Measurements from ENCODE around the gene ADAMTSL5. TPM values are rescaled to one million over a fixed set of nuclear protein-coding genes. Genes with fewer than 3 reads are reported as not detected.

ADAMTSL5 gene
- total RNA-seq, 2 experiments from 2014 or later, result 0.34 TPM; not detected in 1

DNA sequence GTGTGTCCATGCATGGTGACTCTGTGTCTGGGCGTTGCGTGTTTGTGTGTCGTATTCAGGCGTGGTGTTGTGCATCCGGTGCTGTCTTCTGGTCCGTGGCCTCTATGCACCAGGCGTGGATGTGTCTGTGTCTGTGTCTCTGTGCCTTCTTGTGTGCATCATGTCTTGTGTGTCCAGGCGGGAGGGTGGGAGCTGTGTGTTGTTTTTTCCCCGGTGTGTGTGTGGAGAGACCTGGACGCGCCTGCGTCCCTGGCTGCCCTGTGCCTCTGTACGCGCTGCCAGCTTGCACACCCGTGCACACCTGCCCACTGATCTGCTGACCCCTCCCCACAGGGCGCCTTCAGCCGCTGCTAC, 12.1 kb upstream of the ADAMTSL5 start:
- intact Hi-C loops (cut with micrococcal nuclease; ENCODE audit: unreplicated experiment), result no loop called here
- TF ChIP-seq CTCF (conservative IDR thresholded peaks at IDR 0.05; ENCODE audit: low read length), result no peak
- TF ChIP-seq EZH2phosphoT487 (IDR thresholded peaks at IDR 0.05; ENCODE audit: borderline replicate concordance, low read depth, low read length), result no peak

GRCh38 chr19:1524287-1524971, 11.6 kb upstream of the ADAMTSL5 start:
- intact Hi-C loops (cut with micrococcal nuclease; ENCODE audit: unreplicated experiment), result no loop called here
- no peaks in the 10 kb centered on the region for H3K4me1 ChIP-seq (ENCODE audit: insufficient read depth, low read length, poor library complexity, severe bottlenecking)
- DNase-seq (ENCODE audit: low spot score), result no peak
- H3K9me2 ChIP-seq (ENCODE audit: insufficient read depth, low read length), result no peaks in the 10 kb centered on the region
- no peak overlapping the region for H3K4me3 ChIP-seq (ENCODE audit: low read depth, low read length, poor library complexity, severe bottlenecking)
- ChIA-PET POLR2A (no interaction called here), CTCF (ENCODE audit: unreplicated experiment) (no interaction called here)
- H3K27ac ChIP-seq (ENCODE audit: low read depth, low read length, poor library complexity, severe bottlenecking), result no peak overlapping the region
- TF ChIP-seq EZH2phosphoT487 (IDR thresholded peaks at IDR 0.05; ENCODE audit: borderline replicate concordance, low read depth, low read length) (no peak), CTCF (conservative IDR thresholded peaks at IDR 0.05; ENCODE audit: low read length) (no peak)
- H3K9me3 ChIP-seq (ENCODE audit: low read length), result no peaks in the 10 kb centered on the region
- no peaks in the 10 kb centered on the region for H4K20me1 ChIP-seq (ENCODE audit: insufficient read depth, low read length)
- no peak overlapping the region for H2AFZ ChIP-seq (ENCODE audit: low read length)
- no peaks in the 10 kb centered on the region for H3K36me3 ChIP-seq (ENCODE audit: insufficient read depth, low read length)
- H3K4me2 ChIP-seq (ENCODE audit: low read length), result no peak overlapping the region
- no peaks in the 10 kb centered on the region for H3K79me2 ChIP-seq (ENCODE audit: insufficient read depth, low read depth, low read length)
- BruUV-seq (replicated peaks), result no TSS peak

More for the DNA sequence above, 12.1 kb upstream of the ADAMTSL5 start:
- ChIA-PET CTCF (ENCODE audit: unreplicated experiment) (no interaction called here), POLR2A (no interaction called here)
- H3K4me1 ChIP-seq (ENCODE audit: insufficient read depth, low read length, poor library complexity, severe bottlenecking), result no peaks in the 10 kb centered on the region
- H3K4me3 ChIP-seq (ENCODE audit: low read depth, low read length, poor library complexity, severe bottlenecking), result no peak overlapping the region
- no peaks in the 10 kb centered on the region for H3K79me2 ChIP-seq (ENCODE audit: insufficient read depth, low read depth, low read length)
- no peaks in the 10 kb centered on the region for H3K9me2 ChIP-seq (ENCODE audit: insufficient read depth, low read length)
- H3K9me3 ChIP-seq (ENCODE audit: low read length), result no peaks in the 10 kb centered on the region
- no peaks in the 10 kb centered on the region for H3K36me3 ChIP-seq (ENCODE audit: insufficient read depth, low read length)
- no TSS peak for BruUV-seq (replicated peaks)
- H4K20me1 ChIP-seq (ENCODE audit: insufficient read depth, low read length), result no peaks in the 10 kb centered on the region
- no peak overlapping the region for H3K4me2 ChIP-seq (ENCODE audit: low read length)
- no peak overlapping the region for H2AFZ ChIP-seq (ENCODE audit: low read length)
- no peak overlapping the region for H3K27ac ChIP-seq (ENCODE audit: low read depth, low read length, poor library complexity, severe bottlenecking)
- DNase-seq (ENCODE audit: low spot score), result no peak

DNA sequence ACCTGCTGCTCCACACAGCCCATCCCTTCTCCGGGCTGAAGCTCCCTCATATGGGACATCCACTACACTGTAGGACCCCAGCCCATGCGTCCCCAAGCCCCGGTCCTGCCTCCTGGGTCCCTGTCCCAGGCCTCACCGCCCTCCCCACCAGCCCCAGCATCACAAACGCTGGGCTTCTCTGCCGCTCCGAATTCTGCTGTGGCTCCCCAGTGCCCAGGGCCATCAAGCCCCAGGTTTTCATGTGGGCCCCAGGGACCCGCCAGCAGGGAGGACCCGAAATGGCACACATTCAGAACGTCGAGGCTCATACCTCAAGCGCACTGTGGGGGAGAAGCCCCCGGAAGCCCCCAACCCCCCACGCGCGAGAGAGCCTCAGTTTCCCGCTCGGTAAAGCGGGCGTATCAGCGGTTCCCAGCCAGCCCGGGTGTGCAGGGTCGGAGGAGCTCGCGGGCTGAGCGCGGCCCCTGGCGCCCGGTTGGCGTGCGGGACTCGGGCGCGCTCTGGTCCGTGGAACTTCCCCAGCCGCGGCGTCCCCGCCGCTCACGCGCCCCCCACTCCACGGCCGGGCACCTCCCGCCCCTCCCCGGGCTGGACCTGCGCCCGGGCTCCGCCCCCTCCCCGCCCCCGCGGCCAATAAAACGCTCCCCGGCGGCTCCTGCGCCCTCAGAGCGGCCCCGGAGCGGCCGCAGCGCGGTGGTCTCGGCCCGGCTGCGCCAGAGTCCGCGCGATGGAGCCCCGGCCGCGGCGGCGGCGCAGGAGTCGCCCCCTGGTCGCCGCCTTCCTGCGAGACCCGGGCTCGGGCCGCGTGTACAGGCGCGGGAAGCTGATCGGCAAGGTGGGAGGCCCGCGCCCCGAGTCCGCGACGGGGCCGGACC, 10.8 kb upstream of the ADAMTSL5 start, which contains the start of gene PLK5:
TSS of gene PLK5 (plus strand) at position 666 of the 875 bp plus-strand sequence. CDS start 2,920 bp downstream, outside the sequence.
- Histone ChIP-seq H4K20me1 (ENCODE audit: insufficient read depth, low read length) (no peaks in the 10 kb centered on the region), H3K9me3 (ENCODE audit: low read length) (no peaks in the 10 kb centered on the region), H3K36me3 (ENCODE audit: insufficient read depth, low read length) (no peaks in the 10 kb centered on the region), H3K9me2 (ENCODE audit: insufficient read depth, low read length) (no peaks in the 10 kb centered on the region), H3K79me2 (ENCODE audit: insufficient read depth, low read depth, low read length) (no peaks in the 10 kb centered on the region), H3K27ac (ENCODE audit: low read depth, low read length, poor library complexity, severe bottlenecking) (no peak within 1 kb of the TSS), H3K4me2 (ENCODE audit: low read length) (no peak within 1 kb of the TSS), H3K4me1 (ENCODE audit: insufficient read depth, low read length, poor library complexity, severe bottlenecking) (no peaks in the 10 kb centered on the region), H3K4me3 (ENCODE audit: low read depth, low read length, poor library complexity, severe bottlenecking) (no peak within 1 kb of the TSS), H2AFZ (ENCODE audit: low read length) (no peak within 1 kb of the TSS)
- BruUV-seq (replicated peaks), result no TSS peak
- TF ChIP-seq EZH2phosphoT487 (IDR thresholded peaks at IDR 0.05; ENCODE audit: borderline replicate concordance, low read depth, low read length) (no peak), CTCF (conservative IDR thresholded peaks at IDR 0.05; ENCODE audit: low read length) (no peak)
- intact Hi-C loops (cut with micrococcal nuclease; ENCODE audit: unreplicated experiment), result no loop called here
- CTCF ChIA-PET (ENCODE audit: unreplicated experiment), result no interaction called here
- POLR2A ChIA-PET, result no interaction called here
- no peak for DNase-seq (ENCODE audit: low spot score)
